Activated effector memory CD4-positive, alpha-beta T cell treated with Interleukin-2 at 50 U/mL for 16 hours (primary cell): ENCODE results near the gene MYO3A.

Experiments
- DNase-seq: peaks from one replicate; pipeline ENCODE4 v3.0.0-alpha.2; 2020

The MYO3A gene

GRCh38 chr10:26216585-26217395 lies 282.8 kb downstream of the MYO3A start, which contains the start of gene GAD2:
Gene GAD2, plus strand, starts transcription at chr10:26216774. Its CDS starts 36 bp downstream, at chr10:26216810.
- no peak for DNase-seq

DNA sequence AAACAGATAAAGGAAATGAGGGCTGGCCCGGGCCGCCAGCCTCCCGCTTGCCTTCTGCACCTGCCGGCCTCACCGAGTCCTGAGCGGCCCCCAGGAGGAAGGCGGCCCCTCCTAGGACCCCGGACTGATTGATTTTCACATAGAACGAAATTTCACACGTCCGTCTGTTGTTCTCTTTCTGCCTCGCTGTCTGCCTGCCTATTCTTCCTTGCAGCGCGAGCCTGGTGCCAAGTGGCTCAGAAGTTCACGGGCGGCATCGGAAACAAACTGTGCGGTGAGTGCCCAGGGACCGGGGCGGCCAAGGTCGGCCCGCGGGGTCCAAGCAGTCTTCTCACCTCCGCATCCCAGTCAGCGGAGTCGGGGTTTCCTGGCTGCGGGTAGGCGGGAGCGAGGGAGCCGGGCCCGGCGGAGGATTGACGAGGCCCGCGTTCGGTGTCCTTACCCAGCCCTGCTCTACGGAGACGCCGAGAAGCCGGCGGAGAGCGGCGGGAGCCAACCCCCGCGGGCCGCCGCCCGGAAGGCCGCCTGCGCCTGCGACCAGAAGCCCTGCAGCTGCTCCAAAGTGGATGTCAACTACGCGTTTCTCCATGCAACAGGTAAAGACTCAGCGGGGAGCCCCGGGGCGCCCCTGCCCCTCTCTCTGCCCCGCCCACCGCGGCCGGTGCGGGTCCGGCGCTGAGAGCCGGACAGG lies 283.5 kb downstream of the MYO3A start:
- no peak for DNase-seq

GRCh38 chr10:26219676-26220075 lies 285.6 kb downstream of the MYO3A start:
- no peak for DNase-seq

DNA sequence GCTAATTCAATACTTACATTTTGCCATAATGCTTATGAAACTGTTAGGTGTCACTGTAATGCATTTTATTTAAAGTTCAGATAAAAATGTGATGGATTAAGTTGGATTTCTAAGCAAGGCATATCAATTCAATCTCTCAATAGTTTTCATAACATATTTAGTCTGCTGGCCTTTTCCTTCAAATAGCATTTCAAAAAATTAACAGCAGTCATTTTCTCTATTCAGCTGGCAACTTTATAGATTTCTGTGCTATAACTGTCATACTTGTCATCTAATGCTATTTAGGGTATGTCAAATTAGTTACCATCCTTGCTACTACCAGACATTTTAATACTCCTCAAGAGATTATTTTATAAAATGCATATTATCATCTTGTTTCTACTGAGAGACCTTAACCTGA lies 286.9 kb downstream of the MYO3A start:
- DNase-seq: no peak

GRCh38 chr10:26221541-26221940 lies 287.5 kb downstream of the MYO3A start:
- no peak for DNase-seq

- no peak for DNase-seq
Measured at GRCh38 chr10:26222563-26222962, 288.5 kb downstream of the MYO3A start.

- DNase-seq: no peak
Measured at GRCh38 chr10:26225322-26225721, 291.3 kb downstream of the MYO3A start.

DNA sequence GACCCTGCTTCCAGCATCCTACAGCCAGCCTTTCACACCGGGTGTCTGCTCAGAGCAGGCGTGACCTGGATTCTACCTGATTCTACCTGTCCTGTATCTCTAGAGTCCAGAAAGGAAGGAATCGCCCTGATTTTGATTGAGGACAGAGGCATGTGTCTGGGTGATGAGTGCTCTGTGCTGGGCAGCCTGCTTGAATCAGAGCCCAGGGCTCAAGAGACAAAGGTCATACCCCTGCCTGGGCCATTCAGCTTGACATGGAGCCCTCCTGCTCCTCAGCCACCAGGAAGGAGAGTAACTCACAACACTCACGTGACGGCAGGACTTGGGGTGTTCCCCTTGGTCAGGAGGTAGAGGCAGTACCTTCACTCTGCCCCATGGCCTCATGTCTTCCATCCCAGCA lies 293.8 kb downstream of the MYO3A start:
- DNase-seq: no peak

- DNase-seq: no peak
Measured at GRCh38 chr10:26232174-26232573, 298.1 kb downstream of the MYO3A start.

- DNase-seq: no peak
Measured at GRCh38 chr10:26235761-26236160, 301.7 kb downstream of the MYO3A start.

- DNase-seq: no peak
Measured at GRCh38 chr10:26238378-26238777, 304.3 kb downstream of the MYO3A start.

DNA sequence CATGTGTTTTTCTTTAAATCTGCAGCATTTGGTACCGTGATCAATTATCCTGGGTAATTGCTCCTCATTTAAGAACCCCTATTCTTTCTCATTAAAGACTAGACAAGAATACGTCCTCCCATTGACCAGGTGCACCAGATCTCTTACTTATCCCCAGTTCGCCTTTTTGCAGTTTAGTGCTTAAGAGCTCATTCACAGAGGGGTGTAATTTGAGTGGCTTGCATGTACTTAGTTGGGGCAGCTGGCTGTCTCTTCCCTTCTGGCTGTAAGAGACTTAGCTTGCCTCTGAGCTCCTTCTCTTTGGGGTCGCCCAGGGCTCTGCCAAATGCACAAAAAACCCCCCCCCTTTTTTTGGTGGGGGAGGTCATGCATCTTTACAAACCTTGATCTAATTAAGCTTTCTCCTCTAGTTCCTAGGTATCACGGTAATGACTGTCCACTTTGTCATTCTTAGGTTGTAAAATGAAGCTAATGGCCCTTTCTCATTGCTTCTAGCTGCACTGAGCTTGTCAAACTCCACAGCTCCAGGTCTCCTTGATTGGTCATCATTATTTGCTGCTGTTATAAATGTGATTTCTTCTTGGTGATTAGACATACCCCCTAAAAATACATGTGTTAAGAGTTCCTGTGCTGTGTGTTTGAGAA lies 308.8 kb downstream of the MYO3A start:
- DNase-seq: no peak

DNA sequence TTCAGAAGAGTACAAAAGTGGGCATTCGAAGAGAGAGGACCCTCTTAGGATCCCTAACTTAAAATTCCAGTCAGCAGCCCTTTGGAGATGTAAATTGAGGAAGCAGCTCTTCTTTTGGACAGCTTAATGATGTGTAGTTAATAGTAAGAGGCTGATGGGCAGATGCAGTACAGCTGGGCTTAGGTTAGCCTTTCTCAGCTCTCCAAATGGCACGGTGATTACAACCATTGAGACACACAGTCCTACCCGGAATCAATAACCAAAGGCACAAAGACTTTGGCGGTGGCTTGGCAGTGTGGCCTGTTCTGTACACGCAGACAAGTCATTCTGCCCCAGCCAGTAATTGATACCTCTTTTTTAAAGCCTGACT lies 309.3 kb downstream of the MYO3A start:
- DNase-seq: no peak

- DNase-seq: no peak
Measured at GRCh38 chr10:26249681-26250080, 315.7 kb downstream of the MYO3A start.

- DNase-seq: no peak
Measured at GRCh38 chr10:26251925-26252324, 317.9 kb downstream of the MYO3A start.

DNA sequence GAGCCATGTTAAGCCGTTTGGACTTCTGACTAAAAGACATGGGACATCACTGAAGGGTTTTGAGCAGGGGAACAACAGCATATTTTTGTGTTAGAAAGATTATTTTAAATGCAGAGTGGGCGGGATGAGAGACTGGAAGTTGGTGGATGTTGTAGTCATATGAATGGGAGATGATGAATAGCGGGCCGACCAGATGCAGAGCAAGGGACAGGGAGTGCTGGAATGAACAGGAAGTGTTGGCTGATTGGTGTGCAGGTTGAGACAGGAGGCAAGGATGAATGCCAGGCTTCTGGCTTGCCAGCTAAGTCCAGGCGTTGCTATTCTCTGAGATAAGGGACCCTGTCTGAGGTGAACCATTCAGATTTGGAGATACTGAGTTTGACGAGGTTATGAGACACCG lies 320.6 kb downstream of the MYO3A start:
- DNase-seq: no peak

- DNase-seq: no peak
Measured at GRCh38 chr10:26259341-26259740, 325.3 kb downstream of the MYO3A start.
